Left hindlimb (tissue), 1 donor: ENCODE data around the gene ZNF521.

Source experiments
- DNase-seq: peaks from one replicate; pipeline ENCODE4 v3.0.0-alpha.2; 2018

Gene ZNF521

DNA sequence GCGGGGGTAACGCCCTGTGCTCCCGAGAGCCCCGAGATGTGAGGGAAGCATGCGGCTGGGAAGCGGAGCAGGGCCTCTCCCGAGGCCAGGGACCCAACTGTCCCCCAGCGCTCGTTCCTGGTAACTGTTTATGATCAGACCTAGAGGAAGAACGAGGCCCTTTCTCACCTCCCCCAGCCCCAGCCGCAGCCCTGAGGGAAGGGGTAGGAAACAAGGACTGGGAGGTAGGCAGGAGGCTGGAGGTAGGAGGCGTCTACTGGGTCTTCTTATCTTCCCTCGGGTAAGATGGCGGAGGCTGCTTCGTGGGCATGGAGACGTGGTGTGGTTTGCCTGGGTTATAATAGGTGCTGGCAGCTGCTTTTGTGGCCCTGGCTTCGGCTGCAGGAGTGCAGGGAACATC lies 335.8 kb downstream of the ZNF521 start:
- DNase-seq: no peak
